Stromal cell of bone marrow (primary cell): ENCODE results near the gene CUL1.

Source experiments
- DNase-seq: peaks from one replicate; pipeline ENCODE4 v3.0.0-alpha.2; 2012; ENCODE audit warnings: low read depth

Gene CUL1

DNA sequence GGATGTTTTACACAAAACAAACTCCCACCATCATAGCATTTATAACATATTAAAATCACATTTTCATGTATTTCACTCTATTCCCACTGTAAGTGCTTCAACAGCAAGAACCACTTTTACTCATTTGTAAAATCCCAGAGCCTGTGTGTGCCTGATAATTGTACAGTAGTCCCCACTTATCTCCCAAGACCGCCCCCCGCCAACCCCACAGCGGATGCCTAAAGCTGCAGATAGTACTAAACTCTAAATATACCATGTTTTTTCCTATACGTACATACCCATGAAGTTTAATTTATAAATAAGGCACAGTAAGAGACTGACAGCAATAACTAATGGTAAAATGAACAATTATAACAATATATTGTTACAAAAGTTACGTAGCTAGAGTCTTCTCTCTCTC lies 151.9 kb downstream of the CUL1 start:
- no peak for DNase-seq
